Stimulated activated CD8-positive, alpha-beta memory T cell treated with anti-CD3 and anti-CD28 coated beads, Interleukin-7, amount 100 ng/mL, for 24 hours (primary cell): ENCODE results near the gene NEK5.
"Not testable (repeated sequence)": the region's sequence is repeated elsewhere in the genome, so short reads cannot be mapped to it uniquely, and the experiment has no call there.

ENCODE experiments used
- DNase-seq: peaks from one replicate; pipeline ENCODE4 v3.0.0-alpha.2; 2020; ENCODE audit warnings: low read depth

The NEK5 gene

DNA sequence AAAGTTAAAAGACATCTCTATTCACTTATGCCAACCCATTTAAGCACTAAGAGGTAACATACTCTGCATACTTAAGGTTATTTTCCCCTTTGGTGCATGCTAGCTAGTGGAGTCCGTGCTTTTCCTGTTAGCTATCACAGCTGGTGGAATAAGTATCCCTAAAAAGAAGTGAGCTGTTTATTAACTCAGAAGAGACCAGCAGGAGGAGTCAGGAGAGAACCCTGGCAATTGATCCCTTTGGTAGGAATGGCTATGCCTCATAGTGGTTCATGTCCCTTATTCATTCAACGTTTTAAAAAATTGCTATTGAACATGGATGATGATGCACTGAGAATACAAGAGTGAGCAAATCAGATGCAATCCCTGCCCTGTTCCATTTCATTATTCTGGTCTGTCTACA is 12.4 kb upstream of the NEK5 start:
- no peak for DNase-seq

- no peak for DNase-seq
These were observed 8.6 kb upstream of the NEK5 start for GRCh38 chr13:52137489-52137888.

- DNase-seq = no peak
These were observed 7.9 kb upstream of the NEK5 start for GRCh38 chr13:52136763-52137162.

DNA sequence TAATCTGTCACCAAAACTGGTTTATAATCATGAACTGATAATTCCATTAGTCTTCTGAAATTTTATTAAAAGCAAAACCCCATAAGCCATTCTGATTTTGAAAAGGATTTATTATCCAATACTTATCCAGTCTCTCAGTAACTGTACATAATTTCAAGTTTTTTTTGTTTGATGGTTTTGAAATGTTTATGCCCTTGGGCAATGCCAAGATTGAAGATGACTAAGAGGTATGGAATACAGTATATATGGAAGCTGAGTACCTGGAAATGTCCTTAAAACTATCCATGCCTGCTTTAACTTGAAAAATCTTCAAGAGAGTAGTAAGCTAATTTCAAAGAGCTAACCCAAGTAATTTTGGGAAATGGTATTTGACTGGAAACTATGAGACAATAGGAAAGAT is 1.8 kb upstream of the NEK5 start:
- no peak for DNase-seq

GRCh38 chr13:52127783-52128702 is 830 bp downstream of the NEK5 start:
- peak; percentile 21 for DNase-seq

DNA sequence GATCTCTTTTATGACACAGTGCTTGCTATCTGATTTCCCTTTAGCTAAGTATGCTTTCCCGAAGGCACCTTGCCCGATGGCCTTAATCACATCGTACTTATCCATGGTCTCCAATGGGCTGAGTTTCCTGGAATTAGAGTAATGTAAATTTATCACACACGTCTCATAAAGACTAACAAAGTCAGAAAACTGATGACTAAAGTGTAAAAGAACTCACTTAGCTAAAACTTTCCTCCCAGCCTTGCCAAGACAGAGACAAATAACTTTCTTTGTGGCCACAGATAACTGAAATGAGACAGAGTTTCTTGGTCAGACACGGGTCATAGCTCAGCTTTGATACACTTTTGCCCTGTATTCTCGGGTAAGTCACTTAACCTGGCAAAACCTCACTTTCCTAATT is 1.5 kb downstream of the NEK5 start:
- DNase-seq = no peak

DNA sequence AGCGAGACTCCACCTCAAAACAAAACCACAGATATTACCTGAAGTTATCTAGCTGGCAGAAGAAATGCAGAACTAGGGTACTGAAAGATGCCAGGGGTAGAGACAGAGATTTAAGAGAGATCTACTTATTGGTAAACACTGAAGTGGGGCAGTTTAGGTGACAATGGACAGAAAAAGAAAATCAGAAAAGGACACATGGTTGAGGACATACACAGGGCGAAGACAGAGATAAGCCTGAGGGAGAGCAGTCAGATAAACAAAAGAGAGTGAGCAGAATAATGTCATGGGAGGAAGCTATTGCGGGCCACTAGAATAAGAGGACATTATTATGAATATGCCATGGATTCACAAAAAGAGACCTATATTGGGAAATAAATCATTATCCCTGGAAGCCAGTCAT is 3.3 kb downstream of the NEK5 start:
- no peak for DNase-seq

DNA sequence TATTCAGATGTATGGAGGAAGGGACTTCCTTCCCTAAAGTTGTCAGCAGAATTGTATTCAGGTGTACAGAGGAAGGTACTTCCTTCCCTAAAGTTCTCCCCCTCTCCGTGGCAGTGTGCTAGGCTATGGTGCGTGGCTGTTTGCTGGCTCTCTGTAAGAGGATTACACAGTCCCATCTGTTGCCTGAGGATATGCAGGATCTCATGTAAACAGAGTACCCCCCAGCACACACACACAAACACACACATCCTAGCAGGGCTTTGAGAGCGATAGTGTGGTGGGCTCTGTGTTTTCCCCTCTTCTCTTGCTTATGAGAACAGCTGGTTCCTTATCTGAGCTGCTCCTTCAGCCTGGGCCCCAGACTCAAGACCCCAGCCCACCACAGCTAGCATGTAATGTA is 10.3 kb downstream of the NEK5 start:
- DNase-seq = no peak

- DNase-seq = no peak
These were observed 10.8 kb downstream of the NEK5 start for GRCh38 chr13:52118095-52118494.

DNA sequence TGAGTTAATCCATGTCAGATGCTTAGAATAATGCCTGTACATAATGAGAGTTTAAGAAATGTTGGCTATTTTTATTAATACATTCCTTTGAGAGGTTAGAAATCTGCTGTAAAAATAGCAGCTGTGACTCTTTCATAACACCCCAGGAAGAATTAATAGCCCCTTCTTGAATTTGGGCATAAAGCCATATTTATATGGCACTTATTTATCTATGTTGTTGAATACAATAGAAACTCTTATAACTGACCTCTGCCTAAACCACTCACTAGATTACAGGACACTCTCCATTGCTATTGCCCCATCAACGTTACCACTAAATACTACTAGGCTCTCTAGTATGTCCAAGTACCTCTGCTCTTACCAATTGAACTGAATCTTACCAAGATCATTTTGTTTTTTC is 16.3 kb downstream of the NEK5 start:
- DNase-seq = no peak

GRCh38 chr13:52109116-52109670 is 19.7 kb downstream of the NEK5 start:
- DNase-seq = no peak

GRCh38 chr13:52105841-52106240 is 23.0 kb downstream of the NEK5 start:
- no peak for DNase-seq

DNA sequence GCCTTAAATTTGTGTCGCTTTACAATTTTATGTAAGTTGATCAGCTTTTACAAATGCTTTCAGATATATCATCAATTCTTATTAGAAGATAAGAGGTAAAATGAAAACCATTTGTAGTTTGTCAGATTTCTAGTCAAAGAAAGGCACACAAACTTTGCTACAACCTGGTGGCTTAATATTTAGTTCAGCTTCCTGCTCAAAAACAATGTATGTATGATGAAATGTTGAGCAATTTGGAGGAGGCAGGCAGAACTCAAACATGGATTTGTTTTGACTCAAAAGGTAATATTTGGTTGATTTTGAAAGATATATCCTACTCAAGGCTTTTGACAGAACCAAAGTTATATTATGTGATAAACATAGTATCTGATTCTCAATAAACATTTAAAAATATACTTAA is 24.2 kb downstream of the NEK5 start:
- DNase-seq = no peak

DNA sequence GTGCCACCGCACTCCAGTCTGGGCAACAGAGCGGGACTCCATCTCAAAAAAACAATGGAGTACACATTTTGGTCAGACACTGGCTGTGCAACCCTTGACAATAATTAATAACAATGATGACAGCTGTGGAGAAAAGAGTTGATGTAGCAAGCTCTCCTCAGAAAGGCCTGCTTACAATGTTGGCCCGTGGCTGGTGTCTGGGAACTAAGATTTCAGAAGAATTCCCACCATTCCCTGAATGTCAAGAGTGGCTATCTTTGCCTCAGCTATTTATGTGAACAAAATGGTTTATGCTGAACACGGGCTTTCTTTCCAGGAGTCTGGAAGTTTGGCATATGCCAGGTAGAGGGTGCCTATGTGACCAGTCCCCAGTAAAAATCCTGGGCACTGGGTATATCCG is 25.5 kb downstream of the NEK5 start:
- no peak for DNase-seq

DNA sequence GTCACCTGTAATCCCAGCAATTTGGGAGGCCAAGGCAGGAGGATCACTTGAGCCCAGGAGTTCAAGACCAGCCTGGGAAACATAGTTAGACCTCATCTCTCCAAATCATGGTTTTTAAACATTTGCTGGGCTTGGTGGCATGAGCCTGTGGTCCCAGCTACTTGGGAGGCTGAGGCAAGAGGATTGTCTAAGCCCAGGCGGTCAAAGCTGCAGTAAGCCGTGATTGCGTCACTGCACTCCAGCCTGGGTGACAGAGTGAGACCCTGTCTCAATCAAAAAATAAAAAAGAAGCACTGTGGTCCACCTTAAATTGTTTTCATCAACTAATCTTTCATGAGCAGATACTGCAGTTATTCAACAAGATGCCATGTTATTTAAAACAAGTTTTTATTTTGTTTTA is 26.4 kb downstream of the NEK5 start:
- DNase-seq = not testable (repeated sequence)

DNA sequence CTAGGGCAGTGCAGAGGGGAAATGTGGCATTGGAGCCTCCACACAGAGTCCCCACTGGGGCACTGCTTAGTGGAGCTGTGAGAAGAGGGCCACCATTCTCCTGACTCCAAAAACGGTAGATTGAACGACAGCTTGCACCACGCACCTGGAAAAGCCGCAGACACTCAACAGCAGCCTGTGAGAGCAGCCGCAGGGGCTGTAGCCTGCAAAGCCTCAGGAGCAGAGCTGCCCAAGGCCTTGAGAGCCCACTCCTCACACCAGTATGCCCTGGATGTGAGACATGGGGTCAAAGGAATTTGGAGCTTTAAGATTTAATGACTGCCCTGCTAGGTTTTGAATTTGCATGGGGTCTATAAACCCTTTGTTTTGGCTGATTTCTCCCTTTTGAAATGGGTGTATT is 31.7 kb downstream of the NEK5 start:
- no peak for DNase-seq

GRCh38 chr13:52096748-52097147 is 32.1 kb downstream of the NEK5 start:
- DNase-seq = no peak

DNA sequence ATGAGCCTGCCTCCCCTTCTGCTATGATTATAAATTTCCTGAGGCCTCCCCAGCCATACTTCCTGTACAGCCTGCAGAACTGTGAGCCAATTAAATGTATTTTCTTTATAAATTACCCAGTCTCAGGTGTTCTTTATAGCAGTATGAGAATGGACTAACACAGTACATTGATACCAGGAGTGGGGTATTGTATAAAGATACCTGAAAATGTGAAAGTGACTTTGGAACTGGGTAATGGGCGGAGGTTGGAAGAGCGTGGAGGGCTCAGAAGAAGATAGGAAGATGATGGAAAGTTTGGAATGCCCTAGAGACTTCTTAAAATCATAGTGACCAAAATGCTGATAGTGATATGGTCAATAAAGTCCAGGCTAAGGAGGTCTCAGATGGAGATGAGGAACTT is 32.8 kb downstream of the NEK5 start:
- no peak for DNase-seq

DNA sequence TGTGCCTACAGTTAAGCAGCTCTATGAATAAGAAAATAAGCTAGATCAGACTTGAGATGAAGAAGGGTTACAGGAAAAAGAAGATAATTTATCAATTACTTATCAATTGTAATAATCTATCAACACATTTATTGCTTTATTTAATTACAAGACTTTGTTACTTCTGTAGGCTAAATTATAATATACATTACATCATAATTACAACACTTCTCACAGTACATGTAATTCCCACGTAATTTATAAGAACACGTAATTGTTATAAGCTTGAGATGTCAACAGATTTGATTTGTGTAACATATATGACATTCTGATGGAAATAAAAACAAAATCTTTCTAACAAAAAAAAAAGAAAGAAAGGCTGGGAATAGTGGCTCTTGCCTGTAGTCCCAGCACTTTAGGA is 36.8 kb downstream of the NEK5 start:
- no peak for DNase-seq

DNA sequence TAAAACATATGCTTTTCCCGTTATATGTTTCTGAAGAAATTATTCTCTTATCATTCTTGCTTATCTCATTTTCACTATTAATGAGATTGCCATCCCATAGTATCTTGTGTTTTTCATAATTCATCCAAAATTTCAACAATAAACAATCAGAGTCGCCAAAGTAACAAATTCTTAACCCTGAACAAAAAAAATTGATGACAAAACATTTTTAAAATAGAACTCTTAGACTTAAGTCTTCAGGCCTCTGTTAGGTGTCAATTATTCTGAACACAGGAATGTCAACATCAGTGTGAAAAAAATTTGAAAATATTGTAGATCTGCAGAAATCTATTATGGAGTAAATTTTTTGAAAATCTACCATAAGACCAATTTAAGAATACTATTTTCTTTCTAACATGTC is 37.4 kb downstream of the NEK5 start:
- DNase-seq = no peak

GRCh38 chr13:52085421-52085820 is 43.5 kb downstream of the NEK5 start:
- no peak for DNase-seq

GRCh38 chr13:52084981-52085380 is 43.9 kb downstream of the NEK5 start:
- DNase-seq = not testable (repeated sequence)

DNA sequence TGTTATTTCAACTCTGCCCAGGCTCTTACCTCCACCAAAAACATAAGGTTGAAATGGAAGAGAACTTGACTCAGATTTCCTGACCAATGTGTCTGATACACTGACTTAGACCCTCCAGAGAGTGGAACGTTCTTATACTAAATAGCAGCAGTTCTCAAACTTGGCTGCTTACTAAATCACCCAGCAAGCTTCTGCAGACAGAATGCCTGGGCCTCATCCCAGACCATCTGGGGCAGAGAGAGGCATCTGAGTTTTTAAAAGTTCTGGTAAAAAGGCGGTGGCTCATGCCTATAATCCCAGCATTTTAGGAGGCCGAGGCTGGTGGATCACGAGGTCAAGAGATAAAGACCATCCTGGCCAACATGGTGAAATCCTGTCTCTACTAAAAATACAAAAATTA is 46.3 kb downstream of the NEK5 start:
- DNase-seq = no peak

GRCh38 chr13:52079891-52080290 is 49.0 kb downstream of the NEK5 start:
- not testable (repeated sequence) for DNase-seq
